ENCODE results near the gene LENG1.
A peak's percentile ranks its signal among the peaks of the same experiment; 100 is the strongest.
"Not testable (repeated sequence)": the region's sequence is repeated elsewhere in the genome, so short reads cannot be mapped to it uniquely, and the experiment has no call there.

The LENG1 gene

GRCh38 chr19:54159352-54160181 is at the start of gene LENG1:
TSS of gene LENG1 (minus strand) at chr19:54159721. CDS start at chr19:54159695, 26 bp downstream.
- DNase-seq = peak; percentile 98 to 99

- DNase-seq = no peak
Observed at GRCh38 chr19:54208784-54209057, 49.2 kb upstream of the LENG1 start.

- DNase-seq = peak in 1 of 2 experiments; percentile 25
Observed at GRCh38 chr19:54207983-54208783, 48.7 kb upstream of the LENG1 start.

- DNase-seq = no peak
Observed at GRCh38 chr19:54207676-54207982, 48.1 kb upstream of the LENG1 start.

GRCh38 chr19:54207193-54207592 is 47.7 kb upstream of the LENG1 start:
- DNase-seq = not testable (repeated sequence)

- DNase-seq = no peak
Observed at GRCh38 chr19:54206831-54207177, 47.3 kb upstream of the LENG1 start.

- DNase-seq = no peak
Observed at GRCh38 chr19:54206030-54206830, 46.7 kb upstream of the LENG1 start.

- DNase-seq = no peak
Observed at GRCh38 chr19:54204767-54205468, 45.4 kb upstream of the LENG1 start.

- no peak for DNase-seq
Observed at GRCh38 chr19:54203151-54203611, 43.7 kb upstream of the LENG1 start.

GRCh38 chr19:54201980-54202379 is 42.5 kb upstream of the LENG1 start:
- DNase-seq = no peak

- DNase-seq = no peak
Observed at GRCh38 chr19:54201172-54201701, 41.7 kb upstream of the LENG1 start.

- no peak for DNase-seq
Observed at GRCh38 chr19:54199401-54199800, 39.9 kb upstream of the LENG1 start.

GRCh38 chr19:54197121-54197520 is 37.6 kb upstream of the LENG1 start:
- no peak for DNase-seq

GRCh38 chr19:54196536-54196935 is 37.0 kb upstream of the LENG1 start:
- DNase-seq = no peak

- DNase-seq = not testable (repeated sequence)
Observed at GRCh38 chr19:54194463-54194862, 34.9 kb upstream of the LENG1 start.

- DNase-seq = no peak
Observed at GRCh38 chr19:54193011-54193410, 33.5 kb upstream of the LENG1 start.

GRCh38 chr19:54191811-54192453 is 32.4 kb upstream of the LENG1 start:
- DNase-seq = no peak

GRCh38 chr19:54191011-54191810 is 31.7 kb upstream of the LENG1 start, which contains the start of gene TSEN34:
TSS of gene TSEN34 (plus strand) at chr19:54191308. CDS start at chr19:54191365, 57 bp downstream.
- DNase-seq = no peak

GRCh38 chr19:54190503-54191010 is 31.0 kb upstream of the LENG1 start:
- peak; percentile 100 for DNase-seq

- peak; percentile 100 for DNase-seq
Observed at GRCh38 chr19:54189735-54190502, 30.4 kb upstream of the LENG1 start.
